Liver (tissue), 3 donors: ENCODE data around the gene NUP107.
A peak's percentile ranks its signal among the peaks of the same experiment; 100 is the strongest.

ENCODE experiments used
- EGR1 ChIP-seq, 2 donors: IDR thresholded peaks; 2 replicates each; pipeline ENCODE4 v1.6.1; 2016 to 2018; ENCODE audit warnings: antibody characterized with exemption in 2 of 2, low read depth in 2 of 2
- NR2F2 ChIP-seq: IDR thresholded peaks from 2 replicates; pipeline ENCODE4 v1.6.1; 2016; ENCODE audit warnings: antibody characterized with exemption
- RAD21 ChIP-seq, 2 donors: IDR thresholded peaks; 2 replicates each; pipeline ENCODE4 v1.6.1; 2016; ENCODE audit warnings: antibody characterized with exemption in 2 of 2, mild to moderate bottlenecking in 2 of 2
- RXRA ChIP-seq, 2 donors: IDR thresholded peaks; 2 replicates each; pipeline ENCODE4 v1.6.1; 2017 to 2018; ENCODE audit warnings: antibody characterized with exemption in 2 of 2, mild to moderate bottlenecking in 1 of 2
- TAF1 ChIP-seq: conservative IDR thresholded peaks from 2 replicates; pipeline ENCODE4 v1.6.1; 2016; ENCODE audit warnings: antibody characterized with exemption, mild to moderate bottlenecking
- YY1 ChIP-seq: IDR thresholded peaks from 2 replicates; pipeline ENCODE4 v1.6.1; 2016; ENCODE audit warnings: antibody characterized with exemption, mild to moderate bottlenecking
- TF ChIP-seq, protein P1 (sequence below): fragments of 150-350 bp; IDR thresholded peaks from 2 replicates; pipeline ENCODE4 v1.5.1; 2017; ENCODE audit warnings: improper control_type of control experiment, low read depth, low read length; ENCODE audit not compliant: missing input control
- TF ChIP-seq, protein P2 (sequence below): IDR thresholded peaks from 2 replicates; pipeline ENCODE4 v1.6.1; 2016; ENCODE audit warnings: antibody characterized with exemption
- TF ChIP-seq, protein P3 (sequence below): IDR thresholded peaks from 2 replicates; pipeline ENCODE4 v1.6.1; 2016; ENCODE audit warnings: antibody characterized with exemption
- donor health status: healthy.
- donor health status: healthy.

DNA sequence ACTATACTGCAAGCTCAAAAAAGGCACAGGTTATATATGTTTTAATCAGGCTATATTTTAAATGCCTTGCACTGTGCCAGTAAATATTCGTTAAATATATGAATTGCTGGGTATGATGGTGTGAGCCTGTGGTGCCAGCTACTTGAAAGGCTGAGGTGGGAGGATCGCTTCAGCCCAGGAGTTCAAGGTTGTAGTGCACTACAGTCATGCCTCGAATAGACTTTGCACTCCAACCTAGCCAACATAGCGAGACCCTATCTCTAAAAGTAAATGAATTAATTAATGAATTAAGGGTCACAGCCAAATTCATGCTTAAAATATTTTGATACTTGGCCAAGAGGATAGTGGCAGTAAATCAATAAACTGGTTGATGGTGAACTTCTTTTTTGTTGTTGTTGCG, 99.0 kb downstream of the NUP107 start:
- TF ChIP-seq, protein P1, sequence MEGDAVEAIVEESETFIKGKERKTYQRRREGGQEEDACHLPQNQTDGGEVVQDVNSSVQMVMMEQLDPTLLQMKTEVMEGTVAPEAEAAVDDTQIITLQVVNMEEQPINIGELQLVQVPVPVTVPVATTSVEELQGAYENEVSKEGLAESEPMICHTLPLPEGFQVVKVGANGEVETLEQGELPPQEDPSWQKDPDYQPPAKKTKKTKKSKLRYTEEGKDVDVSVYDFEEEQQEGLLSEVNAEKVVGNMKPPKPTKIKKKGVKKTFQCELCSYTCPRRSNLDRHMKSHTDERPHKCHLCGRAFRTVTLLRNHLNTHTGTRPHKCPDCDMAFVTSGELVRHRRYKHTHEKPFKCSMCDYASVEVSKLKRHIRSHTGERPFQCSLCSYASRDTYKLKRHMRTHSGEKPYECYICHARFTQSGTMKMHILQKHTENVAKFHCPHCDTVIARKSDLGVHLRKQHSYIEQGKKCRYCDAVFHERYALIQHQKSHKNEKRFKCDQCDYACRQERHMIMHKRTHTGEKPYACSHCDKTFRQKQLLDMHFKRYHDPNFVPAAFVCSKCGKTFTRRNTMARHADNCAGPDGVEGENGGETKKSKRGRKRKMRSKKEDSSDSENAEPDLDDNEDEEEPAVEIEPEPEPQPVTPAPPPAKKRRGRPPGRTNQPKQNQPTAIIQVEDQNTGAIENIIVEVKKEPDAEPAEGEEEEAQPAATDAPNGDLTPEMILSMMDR, result no peak
- no peak for TF ChIP-seq EGR1 (IDR thresholded peaks at IDR 0.05; ENCODE audit: low read depth in 2 of 2)
- TF ChIP-seq, protein P2, sequence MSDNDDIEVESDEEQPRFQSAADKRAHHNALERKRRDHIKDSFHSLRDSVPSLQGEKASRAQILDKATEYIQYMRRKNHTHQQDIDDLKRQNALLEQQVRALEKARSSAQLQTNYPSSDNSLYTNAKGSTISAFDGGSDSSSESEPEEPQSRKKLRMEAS, result no peak
- TF ChIP-seq YY1, result no peak
- TF ChIP-seq NR2F2, result no peak
- no peak for TF ChIP-seq RAD21 (IDR thresholded peaks at IDR 0.05)
- peak in 1 of 2 donors; percentile 22 for TF ChIP-seq RXRA (IDR thresholded peaks at IDR 0.05)
- TF ChIP-seq TAF1, result no peak
- TF ChIP-seq, protein P3, sequence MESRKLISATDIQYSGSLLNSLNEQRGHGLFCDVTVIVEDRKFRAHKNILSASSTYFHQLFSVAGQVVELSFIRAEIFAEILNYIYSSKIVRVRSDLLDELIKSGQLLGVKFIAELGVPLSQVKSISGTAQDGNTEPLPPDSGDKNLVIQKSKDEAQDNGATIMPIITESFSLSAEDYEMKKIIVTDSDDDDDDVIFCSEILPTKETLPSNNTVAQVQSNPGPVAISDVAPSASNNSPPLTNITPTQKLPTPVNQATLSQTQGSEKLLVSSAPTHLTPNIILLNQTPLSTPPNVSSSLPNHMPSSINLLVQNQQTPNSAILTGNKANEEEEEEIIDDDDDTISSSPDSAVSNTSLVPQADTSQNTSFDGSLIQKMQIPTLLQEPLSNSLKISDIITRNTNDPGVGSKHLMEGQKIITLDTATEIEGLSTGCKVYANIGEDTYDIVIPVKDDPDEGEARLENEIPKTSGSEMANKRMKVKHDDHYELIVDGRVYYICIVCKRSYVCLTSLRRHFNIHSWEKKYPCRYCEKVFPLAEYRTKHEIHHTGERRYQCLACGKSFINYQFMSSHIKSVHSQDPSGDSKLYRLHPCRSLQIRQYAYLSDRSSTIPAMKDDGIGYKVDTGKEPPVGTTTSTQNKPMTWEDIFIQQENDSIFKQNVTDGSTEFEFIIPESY, result no peak
